K562 (cell line): ENCODE measurements around the gene CLCN4. TPM values are rescaled to one million over a fixed set of nuclear protein-coding genes. Genes with fewer than 3 reads are reported as not detected.

Experiments used
- ATAC-seq: fragments of 200-7000 bp; cut with Tn5 transposase; 3 replicates; pipeline ENCODE4 v1.9.1; 2020; ENCODE audit warnings: moderate library complexity
- BruUV-seq: library from RNA; stranded (reverse); fragments of 400-500 nt; replicated peaks from 2 replicates; lab custom pipeline; 2021; lab: Mats Ljungman, UMichigan
- CTCF ChIA-PET: fragments of 300-600 bp; formaldehyde crosslinking; extraction: SDS; loops from one replicate; lab custom pipeline; 2021; ENCODE audit warnings: low intra/inter-chr PET ratio; lab: Yijun Ruan, JAX
- POLR2A ChIA-PET: fragments of 300-600, 350-650 bp; sonication (Branson Sonifier 250); formaldehyde crosslinking; extraction: SDS; loops from one replicate; lab custom pipeline; 2021; ENCODE audit warnings: antibody characterized with exemption, inconsistent platforms; lab: Yijun Ruan, JAX
- DNase-seq, 4 experiments: peaks; one replicate each; pipeline versions ENCODE4 v3.0.0 to v3.0.0-alpha.2; 2011 to 2018; ENCODE audit warnings: low spot score in 3 of 4, mixed read lengths in 3 of 4; ENCODE audit errors: extremely low read depth in 1 of 4
- FAIRE-seq: peaks from 2 replicates; lab custom pipeline; 2011; peaks lifted over from hg19 to GRCh38; lab: Jason Lieb, UNC
- H2AFZ ChIP-seq: 2 replicates; pipeline ENCODE4 v1.6.0; 2011; ENCODE audit warnings: low read depth, low read length, control low read depth, inconsistent platforms
- H3K27ac ChIP-seq: fragments of 200-600 bp; 3 replicates; pipeline ENCODE4 v1.8.0; 2011; ENCODE audit warnings: low read depth, mild to moderate bottlenecking, control low read depth, inconsistent platforms, low read length, moderate library complexity, mixed read lengths; ENCODE audit errors: extremely low read depth
- H3K27me3 ChIP-seq, 2 experiments: fragments of 300-600 bp in 1 of 2; 2 replicates in 1 of 2; 3 replicates in 1 of 2; pipeline versions ENCODE4 v1.6.0 to v1.8.0; 2011; ENCODE audit warnings: inconsistent platforms in 2 of 2, low read length in 2 of 2, mild to moderate bottlenecking in 1 of 2, mixed read lengths in 1 of 2, moderate library complexity in 1 of 2; ENCODE audit not compliant: control insufficient read depth in 2 of 2, insufficient read depth in 2 of 2
- H3K36me3 ChIP-seq: fragments of 300-600 bp; 3 replicates; pipeline ENCODE4 v1.8.0; 2011; ENCODE audit warnings: mild to moderate bottlenecking, low read length, inconsistent platforms; ENCODE audit not compliant: control insufficient read depth, insufficient read depth
- H3K4me1 ChIP-seq, 2 experiments: fragments of 200-600 bp in 1 of 2; replicated peaks in 1 of 2; 2 replicates in 1 of 2; 3 replicates in 1 of 2; pipeline versions ENCODE4 v1.5.1 to v1.8.0; 2011; ENCODE audit warnings: inconsistent platforms in 2 of 2, low read length in 2 of 2, mild to moderate bottlenecking in 1 of 2, mixed read lengths in 1 of 2, moderate library complexity in 1 of 2; ENCODE audit not compliant: control insufficient read depth in 2 of 2, insufficient read depth in 2 of 2
- H3K4me2 ChIP-seq: 2 replicates; pipeline ENCODE4 v1.6.1; 2011; ENCODE audit warnings: low read length, control low read depth, inconsistent platforms, mixed read lengths; ENCODE audit not compliant: insufficient read depth
- H3K4me3 ChIP-seq: fragments of 200-600 bp; sonication (generic), shearing (Covaris generic); 2 replicates; pipeline ENCODE4 v1.5.1; 2016; ENCODE audit warnings: control low read depth, inconsistent platforms
- H3K79me2 ChIP-seq: fragments of 200-600 bp; 3 replicates; pipeline ENCODE4 v1.8.0; 2011; ENCODE audit warnings: low read length, inconsistent platforms; ENCODE audit not compliant: control insufficient read depth, insufficient read depth
- H3K9ac ChIP-seq, 2 experiments: 2 replicates each; pipeline versions ENCODE4 v1.6.0 to v1.6.1; 2011; ENCODE audit warnings: low read depth in 2 of 2, low read length in 2 of 2, control low read depth in 1 of 2, inconsistent platforms in 1 of 2, mild to moderate bottlenecking in 1 of 2, mixed read lengths in 1 of 2; ENCODE audit not compliant: insufficient read depth in 1 of 2
- H3K9me1 ChIP-seq: one replicate; pipeline ENCODE4 v1.6.0; 2011; ENCODE audit warnings: inconsistent platforms, mild to moderate bottlenecking, low read length, moderate library complexity; ENCODE audit not compliant: control insufficient read depth, insufficient read depth
- H3K9me3 ChIP-seq: replicated peaks from 2 replicates; pipeline ENCODE4 v1.5.1; 2011; ENCODE audit warnings: low read depth, low read length, inconsistent platforms; ENCODE audit not compliant: control insufficient read depth, insufficient read depth
- H4K20me1 ChIP-seq: replicated peaks from 2 replicates; pipeline ENCODE4 v1.6.1; 2011; ENCODE audit warnings: low read length, inconsistent platforms, mixed read lengths; ENCODE audit not compliant: control insufficient read depth, insufficient read depth
- BRD9 ChIP-seq: fragments of 450-650 bp; IDR thresholded peaks from 2 replicates; pipeline ENCODE4 v1.6.1; 2018; ENCODE audit warnings: low read depth; ENCODE audit not compliant: partially characterized antibody
- GTF2E2 ChIP-seq: fragments of 200-800 bp; sonication (Bioruptor generic); IDR thresholded peaks from 2 replicates; pipeline ENCODE4 v1.6.1; 2016; ENCODE audit warnings: missing genetic modification characterization, missing compliant biosample characterization
- WGBS: fragments of 100-300 bp; shearing (Covaris generic); methylation state at CpG from one replicate; pipeline ENCODE4 v1.1.6; 2016; ENCODE audit warnings: low coverage, mixed read lengths; ENCODE audit not compliant: insufficient coverage; ENCODE audit errors: missing lambda C conversion rate; 5-methylcytosine and 5-hydroxymethylcytosine counted together
- in situ Hi-C: fragments of 300-500 bp; cut with MboI; formaldehyde crosslinking; loops from 4 replicates; pipeline ENCODE4 v1.15.0; 2018; ENCODE audit warnings: inconsistent platforms, mixed read lengths
- intact Hi-C: fragments of 100-400 bp; cut with micrococcal nuclease; formaldehyde crosslinking; loops from 2 replicates; pipeline ENCODE4 v1.14.2; 2022
- polyA plus RNA-seq, 8 experiments: library from polyadenylated mRNA; depleted of rRNA in 4 of 8; stranded (reverse) in 5 of 8; unstranded in 3 of 8; fragments of >200 nt; fragmentation: Nextera tagmentation in 2 of 8; fragmentation: Illumina TruSeq in 1 of 8; extraction: Ambion mirVana in 2 of 8; extraction: Trizol in 1 of 8; gene quantifications; 2 replicates each; pipeline versions ENCODE4 v1.2.1 to v1.2.3, GENCODE V29; 2011 to 2014; ENCODE audit warnings: inconsistent platforms in 1 of 8, missing spikeins in 1 of 8
- total RNA-seq, 7 experiments: library from RNA; depleted of rRNA in 6 of 7; stranded (reverse); fragments of >200 nt in 6 of 7; fragmentation: Illumina TruSeq in 2 of 7; extraction: Trizol in 2 of 7; gene quantifications; 2 replicates each; pipeline versions ENCODE4 v1.2.1 to v1.2.3, GENCODE V29; 2011 to 2021; ENCODE audit warnings: low replicate concordance in 1 of 7
- TF ChIP-seq, protein P1 (sequence below): sonication (generic); formaldehyde crosslinking; IDR thresholded peaks from 2 replicates; pipeline ENCODE4 v1.8.0; 2022; ENCODE audit warnings: mild to moderate bottlenecking, missing genetic modification reagents
- TF ChIP-seq, protein P2 (sequence below): fragments of 450-650 bp; IDR thresholded peaks from 2 replicates; pipeline ENCODE4 v1.6.1; 2016; ENCODE audit warnings: low read depth
- TF ChIP-seq, protein P3 (sequence below): fragments of 200-800 bp; sonication (Bioruptor generic); IDR thresholded peaks from 2 replicates; pipeline ENCODE4 v1.6.1; 2016; ENCODE audit warnings: missing genetic modification characterization, missing compliant biosample characterization

The CLCN4 gene
- total and polyA plus RNA-seq, 9 of the 15 experiments (the other 6 are each of a cell fraction or from before 2014, with no cell fraction given), result 0.03 to 0.24 (median 0.10) TPM; not detected in 1

- Histone ChIP-seq H3K4me3 (no peak overlapping the region), H3K9ac (no peak overlapping the region), H3K9me1 (no peaks in the 10 kb centered on the region), H3K36me3 (no peaks in the 10 kb centered on the region), H3K4me2 (no peak overlapping the region), H3K27me3 (no peaks in the 10 kb centered on the region; a peak in 1 of 5 replicates), H3K27ac (no peak overlapping the region), H3K4me1 (peaks cover 17 to 33% of the 10 kb centered on the region in 2 experiments; a peak in 4 of 5 replicates), H2AFZ (no peak overlapping the region), H3K9me3 (no peaks in the 10 kb centered on the region), H4K20me1 (no peaks in the 10 kb centered on the region), H3K79me2 (no peaks in the 10 kb centered on the region)
- FAIRE-seq, result no peak
- in situ Hi-C loops, result no loop called here
- POLR2A ChIA-PET, result interaction anchor here (0.8 kb wide), 1 partner anchor 17 kb away, joined by 3 read pairs; no protein-coding TSS in a partner anchor
- no peak for ATAC-seq
- no peak for DNase-seq
- CTCF ChIA-PET, result interaction anchor here (0.5 to 0.6 kb wide), 2 partner anchors 47 to 169 kb away, joined by 3 read pairs; no protein-coding TSS in a partner anchor
- intact Hi-C loops, result no loop called here
- BruUV-seq, result no TSS peak
- WGBS, result 33% methylated on average over 7 of the region's 9 CpGs
- no peak for TF ChIP-seq BRD9
- TF ChIP-seq, protein P1, sequence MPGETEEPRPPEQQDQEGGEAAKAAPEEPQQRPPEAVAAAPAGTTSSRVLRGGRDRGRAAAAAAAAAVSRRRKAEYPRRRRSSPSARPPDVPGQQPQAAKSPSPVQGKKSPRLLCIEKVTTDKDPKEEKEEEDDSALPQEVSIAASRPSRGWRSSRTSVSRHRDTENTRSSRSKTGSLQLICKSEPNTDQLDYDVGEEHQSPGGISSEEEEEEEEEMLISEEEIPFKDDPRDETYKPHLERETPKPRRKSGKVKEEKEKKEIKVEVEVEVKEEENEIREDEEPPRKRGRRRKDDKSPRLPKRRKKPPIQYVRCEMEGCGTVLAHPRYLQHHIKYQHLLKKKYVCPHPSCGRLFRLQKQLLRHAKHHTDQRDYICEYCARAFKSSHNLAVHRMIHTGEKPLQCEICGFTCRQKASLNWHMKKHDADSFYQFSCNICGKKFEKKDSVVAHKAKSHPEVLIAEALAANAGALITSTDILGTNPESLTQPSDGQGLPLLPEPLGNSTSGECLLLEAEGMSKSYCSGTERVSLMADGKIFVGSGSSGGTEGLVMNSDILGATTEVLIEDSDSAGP (CRISPR knock-in tag), result no peak
- TF ChIP-seq, protein P2, sequence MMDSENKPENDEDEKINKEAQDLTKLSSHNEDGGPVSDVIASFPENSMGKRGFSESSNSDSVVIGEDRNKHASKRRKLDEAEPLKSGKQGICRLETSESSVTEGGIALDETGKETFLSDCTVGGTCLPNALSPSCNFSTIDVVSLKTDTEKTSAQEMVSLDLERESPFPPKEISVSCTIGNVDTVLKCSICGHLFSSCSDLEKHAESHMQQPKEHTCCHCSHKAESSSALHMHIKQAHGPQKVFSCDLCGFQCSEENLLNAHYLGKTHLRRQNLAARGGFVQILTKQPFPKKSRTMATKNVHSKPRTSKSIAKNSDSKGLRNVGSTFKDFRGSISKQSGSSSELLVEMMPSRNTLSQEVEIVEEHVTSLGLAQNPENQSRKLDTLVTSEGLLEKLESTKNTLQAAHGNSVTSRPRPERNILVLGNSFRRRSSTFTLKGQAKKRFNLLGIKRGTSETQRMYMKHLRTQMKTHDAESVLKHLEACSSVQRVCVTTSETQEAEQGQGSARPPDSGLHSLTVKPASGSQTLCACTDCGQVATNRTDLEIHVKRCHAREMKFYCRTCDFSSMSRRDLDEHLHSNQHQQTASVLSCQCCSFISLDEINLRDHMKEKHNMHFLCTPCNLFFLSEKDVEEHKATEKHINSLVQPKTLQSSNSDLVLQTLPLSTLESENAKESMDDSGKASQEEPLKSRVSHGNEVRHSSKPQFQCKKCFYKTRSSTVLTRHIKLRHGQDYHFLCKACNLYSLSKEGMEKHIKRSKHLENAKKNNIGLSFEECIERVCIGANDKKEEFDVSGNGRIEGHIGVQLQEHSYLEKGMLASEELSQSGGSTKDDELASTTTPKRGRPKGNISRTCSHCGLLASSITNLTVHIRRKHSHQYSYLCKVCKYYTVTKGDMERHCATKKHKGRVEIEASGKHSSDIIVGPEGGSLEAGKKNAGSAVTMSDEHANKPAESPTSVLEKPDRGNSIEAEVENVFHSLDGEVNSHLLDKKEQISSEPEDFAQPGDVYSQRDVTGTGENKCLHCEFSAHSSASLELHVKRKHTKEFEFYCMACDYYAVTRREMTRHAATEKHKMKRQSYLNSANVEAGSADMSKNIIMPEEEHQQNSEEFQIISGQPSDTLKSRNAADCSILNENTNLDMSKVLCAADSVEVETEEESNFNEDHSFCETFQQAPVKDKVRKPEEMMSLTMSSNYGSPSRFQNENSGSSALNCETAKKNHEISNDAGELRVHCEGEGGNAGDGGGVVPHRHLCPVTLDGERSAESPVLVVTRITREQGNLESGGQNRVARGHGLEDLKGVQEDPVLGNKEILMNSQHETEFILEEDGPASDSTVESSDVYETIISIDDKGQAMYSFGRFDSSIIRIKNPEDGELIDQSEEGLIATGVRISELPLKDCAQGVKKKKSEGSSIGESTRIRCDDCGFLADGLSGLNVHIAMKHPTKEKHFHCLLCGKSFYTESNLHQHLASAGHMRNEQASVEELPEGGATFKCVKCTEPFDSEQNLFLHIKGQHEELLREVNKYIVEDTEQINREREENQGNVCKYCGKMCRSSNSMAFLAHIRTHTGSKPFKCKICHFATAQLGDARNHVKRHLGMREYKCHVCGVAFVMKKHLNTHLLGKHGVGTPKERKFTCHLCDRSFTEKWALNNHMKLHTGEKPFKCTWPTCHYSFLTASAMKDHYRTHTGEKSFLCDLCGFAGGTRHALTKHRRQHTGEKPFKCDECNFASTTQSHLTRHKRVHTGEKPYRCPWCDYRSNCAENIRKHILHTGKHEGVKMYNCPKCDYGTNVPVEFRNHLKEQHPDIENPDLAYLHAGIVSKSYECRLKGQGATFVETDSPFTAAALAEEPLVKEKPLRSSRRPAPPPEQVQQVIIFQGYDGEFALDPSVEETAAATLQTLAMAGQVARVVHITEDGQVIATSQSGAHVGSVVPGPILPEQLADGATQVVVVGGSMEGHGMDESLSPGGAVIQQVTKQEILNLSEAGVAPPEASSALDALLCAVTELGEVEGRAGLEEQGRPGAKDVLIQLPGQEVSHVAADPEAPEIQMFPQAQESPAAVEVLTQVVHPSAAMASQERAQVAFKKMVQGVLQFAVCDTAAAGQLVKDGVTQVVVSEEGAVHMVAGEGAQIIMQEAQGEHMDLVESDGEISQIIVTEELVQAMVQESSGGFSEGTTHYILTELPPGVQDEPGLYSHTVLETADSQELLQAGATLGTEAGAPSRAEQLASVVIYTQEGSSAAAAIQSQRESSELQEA, result no peak
- no peak for TF ChIP-seq GTF2E2 (tag)
- TF ChIP-seq, protein P3, sequence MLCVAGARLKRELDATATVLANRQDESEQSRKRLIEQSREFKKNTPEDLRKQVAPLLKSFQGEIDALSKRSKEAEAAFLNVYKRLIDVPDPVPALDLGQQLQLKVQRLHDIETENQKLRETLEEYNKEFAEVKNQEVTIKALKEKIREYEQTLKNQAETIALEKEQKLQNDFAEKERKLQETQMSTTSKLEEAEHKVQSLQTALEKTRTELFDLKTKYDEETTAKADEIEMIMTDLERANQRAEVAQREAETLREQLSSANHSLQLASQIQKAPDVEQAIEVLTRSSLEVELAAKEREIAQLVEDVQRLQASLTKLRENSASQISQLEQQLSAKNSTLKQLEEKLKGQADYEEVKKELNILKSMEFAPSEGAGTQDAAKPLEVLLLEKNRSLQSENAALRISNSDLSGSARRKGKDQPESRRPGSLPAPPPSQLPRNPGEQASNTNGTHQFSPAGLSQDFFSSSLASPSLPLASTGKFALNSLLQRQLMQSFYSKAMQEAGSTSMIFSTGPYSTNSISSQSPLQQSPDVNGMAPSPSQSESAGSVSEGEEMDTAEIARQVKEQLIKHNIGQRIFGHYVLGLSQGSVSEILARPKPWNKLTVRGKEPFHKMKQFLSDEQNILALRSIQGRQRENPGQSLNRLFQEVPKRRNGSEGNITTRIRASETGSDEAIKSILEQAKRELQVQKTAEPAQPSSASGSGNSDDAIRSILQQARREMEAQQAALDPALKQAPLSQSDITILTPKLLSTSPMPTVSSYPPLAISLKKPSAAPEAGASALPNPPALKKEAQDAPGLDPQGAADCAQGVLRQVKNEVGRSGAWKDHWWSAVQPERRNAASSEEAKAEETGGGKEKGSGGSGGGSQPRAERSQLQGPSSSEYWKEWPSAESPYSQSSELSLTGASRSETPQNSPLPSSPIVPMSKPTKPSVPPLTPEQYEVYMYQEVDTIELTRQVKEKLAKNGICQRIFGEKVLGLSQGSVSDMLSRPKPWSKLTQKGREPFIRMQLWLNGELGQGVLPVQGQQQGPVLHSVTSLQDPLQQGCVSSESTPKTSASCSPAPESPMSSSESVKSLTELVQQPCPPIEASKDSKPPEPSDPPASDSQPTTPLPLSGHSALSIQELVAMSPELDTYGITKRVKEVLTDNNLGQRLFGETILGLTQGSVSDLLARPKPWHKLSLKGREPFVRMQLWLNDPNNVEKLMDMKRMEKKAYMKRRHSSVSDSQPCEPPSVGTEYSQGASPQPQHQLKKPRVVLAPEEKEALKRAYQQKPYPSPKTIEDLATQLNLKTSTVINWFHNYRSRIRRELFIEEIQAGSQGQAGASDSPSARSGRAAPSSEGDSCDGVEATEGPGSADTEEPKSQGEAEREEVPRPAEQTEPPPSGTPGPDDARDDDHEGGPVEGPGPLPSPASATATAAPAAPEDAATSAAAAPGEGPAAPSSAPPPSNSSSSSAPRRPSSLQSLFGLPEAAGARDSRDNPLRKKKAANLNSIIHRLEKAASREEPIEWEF (CRISPR knock-in tag), result no peak
Measured at GRCh38 chrX:10160211-10160610, 3.4 kb downstream of the CLCN4 start.
